Stomach (tissue), 9 donors: ENCODE results near the gene OR5M3. TPM values are rescaled to one million over a fixed set of nuclear protein-coding genes. Genes with fewer than 3 reads are reported as not detected.

ENCODE experiments used
- DNase-seq, 2 donors: peaks; one replicate each; pipeline versions ENCODE4 v3.0.0 to v3.0.0-alpha.2; 2013 to 2019
- H3K27ac ChIP-seq, 5 donors: fragments of 200-600 bp in 4 of 5; sonication (generic) in 4 of 5; one replicate each; pipeline ENCODE4 v1.5.1; 2013 to 2019; ENCODE audit warnings: mild to moderate bottlenecking in 1 of 5, moderate library complexity in 1 of 5
- H3K27me3 ChIP-seq, 3 donors: fragments of 200-600 bp; sonication (generic); one replicate each; pipeline ENCODE4 v1.5.1; 2017 to 2019; ENCODE audit warnings: mixed run types in 1 of 3
- H3K36me3 ChIP-seq, 4 donors: fragments of 200-600 bp; sonication (generic); 1 replicate in 3 of 4; 2 replicates in 1 of 4; pipeline ENCODE4 v1.5.1; 2016 to 2019
- H3K4me1 ChIP-seq, 4 donors: fragments of 200-600 bp; sonication (generic); one replicate each; pipeline ENCODE4 v1.5.1; 2016 to 2019
- H3K4me3 ChIP-seq, 4 donors: fragments of 200-600 bp; sonication (generic) in 3 of 4; one replicate each; pipeline ENCODE4 v1.5.1; 2016 to 2019; ENCODE audit warnings: mild to moderate bottlenecking in 1 of 4
- H3K9me3 ChIP-seq, 4 donors: fragments of 200-600 bp; sonication (generic); one replicate each; pipeline ENCODE4 v1.5.1; 2016 to 2019
- CTCF ChIP-seq, 7 experiments: fragments of 450-650 bp in 4 of 7; fragments of 200-600 bp in 3 of 7; sonication (generic) in 3 of 7; IDR thresholded peaks; one replicate each; pipeline ENCODE4 v1.5.1; 2016 to 2019; ENCODE audit warnings: antibody characterized with exemption in 7 of 7, control low read depth in 2 of 7, mild to moderate bottlenecking in 1 of 7
- EP300 ChIP-seq: sonication (generic); formaldehyde crosslinking; IDR thresholded peaks from one replicate; pipeline ENCODE4 v1.6.1; 2017; ENCODE audit warnings: antibody characterized with exemption
- POLR2A ChIP-seq, 4 donors: fragments of 450-650 bp; IDR thresholded peaks; one replicate each; pipeline ENCODE4 v1.6.1; 2016; ENCODE audit warnings: antibody characterized with exemption in 4 of 4, control low read depth in 2 of 4, mild to moderate bottlenecking in 1 of 4, moderate library complexity in 1 of 4
- POLR2AphosphoS5 ChIP-seq, 3 donors: sonication (generic); formaldehyde crosslinking; IDR thresholded peaks; one replicate each; pipeline ENCODE4 v1.6.1; 2016; ENCODE audit warnings: antibody characterized with exemption in 3 of 3
- WGBS, 5 donors: extraction: QIAGEN DNeasy Blood & Tissue Kit in 3 of 5; methylation state at CpG; one replicate each; pipeline versions ENCODE4 v1.1.5 to v1.1.7; 2013 to 2018; 5-methylcytosine and 5-hydroxymethylcytosine counted together
- intact Hi-C: fragments of 100-400 bp; cut with DNase I; formaldehyde crosslinking; loops from one replicate; pipeline ENCODE4 v1.15.1; 2023; ENCODE audit warnings: low total_unique reads
- polyA plus RNA-seq, 3 donors: library from polyadenylated mRNA; stranded (reverse); fragments of 200-250 nt; gene quantifications; one replicate each; pipeline ENCODE4 v1.2.3, GENCODE V29; 2013
- total RNA-seq, 5 donors: library from RNA; depleted of rRNA; stranded (reverse); fragments of >200 nt; gene quantifications; one replicate each; pipeline versions ENCODE4 v1.1.0 to v1.2.3, GENCODE V29; 2014 to 2016
- donor health status: healthy with polysubstance abuse.
- donor health status: Bipolar disorder and iron deficiency.
- donor health status: healthy.

OR5M3 gene
- total and polyA plus RNA-seq, 8 donors: not detected

DNA sequence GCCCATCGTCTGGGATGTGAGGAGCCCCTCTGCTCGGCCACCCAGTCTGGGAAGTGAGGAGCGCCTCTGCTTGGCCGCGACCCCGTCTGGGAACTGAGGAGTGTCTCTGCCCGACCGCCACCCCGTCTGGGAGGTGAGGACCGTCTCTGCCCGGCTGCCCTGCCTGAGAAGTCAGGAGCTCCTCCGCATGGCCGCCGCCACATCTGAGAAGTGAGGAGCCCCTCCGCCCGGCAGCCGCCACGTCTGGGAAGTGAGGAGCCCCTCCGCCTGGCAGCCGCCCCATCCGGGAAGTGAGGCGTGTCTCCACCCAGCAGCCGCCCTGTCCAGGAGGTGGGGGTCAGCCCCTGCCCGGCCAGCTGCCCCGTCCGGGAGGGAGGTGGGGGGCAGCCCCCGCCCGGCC, 23.9 kb upstream of the OR5M3 start:
- 93 to 97% (median 96%) methylated on average over 6 to 28 of the region's 28 CpGs for WGBS, 5 donors
- no peak overlapping the region for H3K4me3 ChIP-seq
- H3K36me3 ChIP-seq: no peaks in the 10 kb centered on the region
- no peak overlapping the region for H3K27ac ChIP-seq
- no peak for TF ChIP-seq EP300
- TF ChIP-seq CTCF (IDR thresholded peaks at IDR 0.05): no peak
- TF ChIP-seq POLR2A (IDR thresholded peaks at IDR 0.05): no peak
- TF ChIP-seq POLR2AphosphoS5 (IDR thresholded peaks at IDR 0.05): no peak
- no peak for DNase-seq
- intact Hi-C loops: no loop called here
- no peaks in the 10 kb centered on the region for H3K27me3 ChIP-seq
- peaks cover 0 to 37% (median 10%) of the 10 kb centered on the region in 4 donors for H3K9me3 ChIP-seq
- no peaks in the 10 kb centered on the region for H3K4me1 ChIP-seq

- no peaks in the 10 kb centered on the region for H3K36me3 ChIP-seq
- no peak overlapping the region for H3K27ac ChIP-seq
- H3K4me1 ChIP-seq: no peaks in the 10 kb centered on the region
- TF ChIP-seq POLR2A (IDR thresholded peaks at IDR 0.05) (no peak), POLR2AphosphoS5 (IDR thresholded peaks at IDR 0.05) (no peak), CTCF (IDR thresholded peaks at IDR 0.05) (no peak), EP300 (no peak)
- H3K9me3 ChIP-seq: peaks cover 0 to 32% (median 10%) of the 10 kb centered on the region in 4 donors
- intact Hi-C loops: no loop called here
- no peak for DNase-seq
- no peaks in the 10 kb centered on the region for H3K27me3 ChIP-seq
- H3K4me3 ChIP-seq: no peak overlapping the region
- 77 to 85% (median 81%) methylated on average over 2 of the region's 2 CpGs for WGBS, 5 donors
Measured at GRCh38 chr11:56495117-56495516, 22.0 kb upstream of the OR5M3 start.

GRCh38 chr11:56491270-56491669, 18.1 kb upstream of the OR5M3 start, which contains the start of gene OR5M8:
Gene OR5M8, minus strand, starts transcription at chr11:56491370. Its CDS starts 0 bp downstream, at chr11:56491370.
- H3K36me3 ChIP-seq: no peaks in the 10 kb centered on the region
- H3K4me3 ChIP-seq: no peak within 1 kb of the TSS
- WGBS, 5 donors: 74 to 85% (median 80%) methylated on average over 7 of the region's 7 CpGs
- H3K9me3 ChIP-seq: peaks cover 0 to 10% (median under 1%) of the 10 kb centered on the region in 4 donors
- no peak for TF ChIP-seq POLR2AphosphoS5 (IDR thresholded peaks at IDR 0.05)
- no peak for TF ChIP-seq CTCF (IDR thresholded peaks at IDR 0.05)
- no peak for TF ChIP-seq POLR2A (IDR thresholded peaks at IDR 0.05)
- no peak for TF ChIP-seq EP300
- no peaks in the 10 kb centered on the region for H3K4me1 ChIP-seq
- intact Hi-C loops: no loop called here
- no peak within 1 kb of the TSS for H3K27ac ChIP-seq
- DNase-seq: no peak
- no peaks in the 10 kb centered on the region for H3K27me3 ChIP-seq

- peaks cover 0 to 7% (median 0%) of the 10 kb centered on the region in 4 donors for H3K9me3 ChIP-seq
- H3K27me3 ChIP-seq: no peaks in the 10 kb centered on the region
- H3K4me1 ChIP-seq: no peaks in the 10 kb centered on the region
- DNase-seq: no peak
- no peak for TF ChIP-seq POLR2AphosphoS5 (IDR thresholded peaks at IDR 0.05)
- TF ChIP-seq CTCF (IDR thresholded peaks at IDR 0.05): no peak
- TF ChIP-seq EP300: no peak
- TF ChIP-seq POLR2A (IDR thresholded peaks at IDR 0.05): no peak
- H3K4me3 ChIP-seq: no peak overlapping the region
- intact Hi-C loops: no loop called here
- no peak overlapping the region for H3K27ac ChIP-seq
- 12 to 61% (median 36%) methylated on average over 3 of the region's 3 CpGs for WGBS, 5 donors
- H3K36me3 ChIP-seq: no peaks in the 10 kb centered on the region
Measured at GRCh38 chr11:56486801-56487200, 13.6 kb upstream of the OR5M3 start.
